ENCODE measurements around the gene SP110.

SP110 gene

DNA sequence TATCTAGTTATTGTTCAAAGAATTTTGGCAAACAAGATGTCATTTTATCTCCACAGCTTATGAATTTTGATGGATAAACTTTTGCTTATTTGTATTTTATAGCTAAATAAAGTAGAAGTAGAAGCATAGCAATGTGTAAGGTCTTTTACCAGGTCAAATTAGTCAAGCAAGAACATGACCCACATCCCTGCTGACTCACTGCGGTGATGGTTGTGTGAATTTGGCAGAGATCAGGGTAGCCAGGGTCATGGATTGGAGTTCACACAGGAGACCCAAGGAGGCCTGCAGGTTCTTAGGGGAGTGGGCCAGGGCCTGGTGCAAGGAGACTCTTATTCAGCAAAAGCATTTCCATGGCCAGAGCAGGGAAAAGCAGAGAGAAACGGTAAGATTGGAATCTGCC, 24.4 kb upstream of the SP110 start:
- DNase-seq (ENCODE audit: low read depth, low spot score) = no peak
- CTCF ChIA-PET = no interaction called here
- H3K4me3 ChIP-seq (ENCODE audit: low read depth, low read length) = no peak overlapping the region
- TF ChIP-seq, protein P1, sequence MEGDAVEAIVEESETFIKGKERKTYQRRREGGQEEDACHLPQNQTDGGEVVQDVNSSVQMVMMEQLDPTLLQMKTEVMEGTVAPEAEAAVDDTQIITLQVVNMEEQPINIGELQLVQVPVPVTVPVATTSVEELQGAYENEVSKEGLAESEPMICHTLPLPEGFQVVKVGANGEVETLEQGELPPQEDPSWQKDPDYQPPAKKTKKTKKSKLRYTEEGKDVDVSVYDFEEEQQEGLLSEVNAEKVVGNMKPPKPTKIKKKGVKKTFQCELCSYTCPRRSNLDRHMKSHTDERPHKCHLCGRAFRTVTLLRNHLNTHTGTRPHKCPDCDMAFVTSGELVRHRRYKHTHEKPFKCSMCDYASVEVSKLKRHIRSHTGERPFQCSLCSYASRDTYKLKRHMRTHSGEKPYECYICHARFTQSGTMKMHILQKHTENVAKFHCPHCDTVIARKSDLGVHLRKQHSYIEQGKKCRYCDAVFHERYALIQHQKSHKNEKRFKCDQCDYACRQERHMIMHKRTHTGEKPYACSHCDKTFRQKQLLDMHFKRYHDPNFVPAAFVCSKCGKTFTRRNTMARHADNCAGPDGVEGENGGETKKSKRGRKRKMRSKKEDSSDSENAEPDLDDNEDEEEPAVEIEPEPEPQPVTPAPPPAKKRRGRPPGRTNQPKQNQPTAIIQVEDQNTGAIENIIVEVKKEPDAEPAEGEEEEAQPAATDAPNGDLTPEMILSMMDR (IDR thresholded peaks at IDR 0.05; ENCODE audit: insufficient read depth, low read length, missing control alignments) = no peak
- POLR2A ChIA-PET = no interaction called here

DNA sequence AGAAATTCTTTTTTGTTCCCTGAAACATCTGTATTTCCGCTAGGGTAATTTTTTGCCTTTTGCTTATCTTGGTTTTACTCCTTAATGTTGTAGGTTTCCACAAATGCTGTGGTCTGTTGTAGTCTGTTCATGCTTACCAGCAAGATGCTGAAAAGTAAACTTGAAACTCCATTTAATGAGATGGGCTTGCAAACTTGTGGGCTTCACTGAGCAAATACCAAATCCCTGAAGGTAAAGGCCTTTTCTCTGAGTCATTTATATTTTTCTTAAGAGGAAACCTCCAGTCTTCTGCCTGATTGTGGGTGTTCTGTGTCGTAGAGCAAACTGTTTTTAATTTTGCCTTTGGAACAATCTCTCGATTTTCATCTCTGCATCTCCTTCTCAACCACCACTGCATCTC, 15.1 kb upstream of the SP110 start:
- TF ChIP-seq, protein P1 (IDR thresholded peaks at IDR 0.05; ENCODE audit: insufficient read depth, low read length, missing control alignments) = no peak
- no peak overlapping the region for H3K4me3 ChIP-seq (ENCODE audit: low read depth, low read length)
- ChIA-PET POLR2A (no interaction called here), CTCF (no interaction called here)
- DNase-seq (ENCODE audit: low read depth, low spot score) = no peak

DNA sequence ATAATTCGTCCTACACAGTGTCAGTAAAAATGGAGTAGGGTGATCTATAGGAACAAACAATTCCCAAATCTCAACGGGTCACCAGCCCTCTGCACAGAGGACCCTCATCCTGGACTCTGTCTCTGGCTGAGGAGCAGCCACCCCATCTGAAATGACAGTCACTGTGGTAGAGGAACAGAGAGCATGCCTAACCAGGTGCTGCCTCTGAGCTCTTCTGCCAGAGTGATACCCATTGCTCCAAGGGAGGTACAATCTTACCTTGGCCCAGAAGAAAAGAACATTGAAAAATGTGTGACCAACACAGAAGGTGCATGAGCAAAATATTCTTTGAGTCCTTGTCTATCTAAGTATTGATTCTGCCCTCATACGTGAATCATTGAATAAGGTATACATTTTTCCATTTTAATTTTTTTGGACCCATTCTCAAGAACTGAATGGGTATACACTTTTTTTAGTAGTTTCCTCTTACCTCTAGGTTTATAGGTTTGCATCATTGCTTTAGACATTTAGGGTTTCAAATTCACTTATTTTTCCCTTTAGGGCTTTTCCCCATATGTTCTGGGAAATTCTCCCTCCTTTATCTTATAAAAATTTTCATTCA, 14.4 kb upstream of the SP110 start:
- ChIA-PET CTCF (no interaction called here), POLR2A (no interaction called here)
- no peak overlapping the region for H3K4me3 ChIP-seq (ENCODE audit: low read depth, low read length)
- DNase-seq (ENCODE audit: low read depth, low spot score) = no peak
- TF ChIP-seq, protein P1 (IDR thresholded peaks at IDR 0.05; ENCODE audit: insufficient read depth, low read length, missing control alignments) = no peak

DNA sequence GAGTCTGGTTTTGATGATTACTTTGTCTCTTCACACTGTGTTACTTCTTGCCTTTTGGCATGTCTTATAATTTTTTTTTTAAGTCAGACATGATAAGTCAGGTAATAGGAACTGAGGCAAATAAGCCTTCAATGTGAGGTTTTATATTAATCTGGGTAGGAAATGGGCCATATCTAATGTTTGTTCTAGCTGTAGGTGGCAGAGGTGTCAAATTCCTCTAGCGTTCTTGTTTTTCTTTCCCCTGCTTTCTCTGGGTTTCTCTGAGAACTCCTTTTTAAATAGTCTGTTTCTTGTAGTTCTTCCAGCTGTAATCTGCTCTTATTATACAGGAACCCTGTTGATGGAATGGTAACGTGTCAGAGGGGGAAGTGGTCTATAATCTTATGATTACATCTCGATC, 11.5 kb upstream of the SP110 start:
- TF ChIP-seq, protein P1 (IDR thresholded peaks at IDR 0.05; ENCODE audit: insufficient read depth, low read length, missing control alignments) = no peak
- no peak overlapping the region for H3K4me3 ChIP-seq (ENCODE audit: low read depth, low read length)
- no peak for DNase-seq (ENCODE audit: low read depth, low spot score)
- ChIA-PET POLR2A (no interaction called here), CTCF (no interaction called here)

DNA sequence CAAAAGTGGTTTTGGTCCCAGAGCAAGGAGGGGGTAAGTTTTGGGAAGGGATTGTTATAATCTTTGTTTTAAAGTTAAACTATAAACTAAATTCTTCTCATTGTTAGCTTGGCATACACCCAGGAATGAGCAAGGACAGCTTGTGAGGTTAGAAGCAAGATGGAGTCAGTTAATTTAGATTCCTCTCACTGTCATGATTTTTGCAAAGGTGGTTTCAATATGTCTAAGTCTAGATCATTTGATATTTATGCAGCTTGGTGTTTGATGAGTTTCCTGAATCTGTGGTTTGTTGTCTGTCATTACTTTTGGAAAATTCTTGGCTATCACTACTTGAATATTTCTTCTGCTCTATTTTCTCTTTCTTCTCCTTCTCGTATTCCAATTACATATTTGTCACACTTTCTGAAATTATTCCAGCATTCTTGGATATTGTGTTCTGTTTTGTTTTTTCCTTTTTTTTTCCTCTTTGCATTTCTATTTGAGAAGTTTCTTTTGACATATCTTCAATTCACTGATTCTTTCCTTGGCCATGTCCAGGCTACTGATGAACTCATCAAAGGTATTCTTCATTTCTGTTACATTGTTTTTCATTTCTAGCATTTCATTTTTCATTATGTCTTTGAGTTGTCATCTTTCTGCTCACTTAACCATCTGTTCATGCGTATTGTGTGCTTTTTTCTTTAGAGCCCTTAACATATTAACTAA, 10.9 kb upstream of the SP110 start:
- POLR2A ChIA-PET = no interaction called here

DNA sequence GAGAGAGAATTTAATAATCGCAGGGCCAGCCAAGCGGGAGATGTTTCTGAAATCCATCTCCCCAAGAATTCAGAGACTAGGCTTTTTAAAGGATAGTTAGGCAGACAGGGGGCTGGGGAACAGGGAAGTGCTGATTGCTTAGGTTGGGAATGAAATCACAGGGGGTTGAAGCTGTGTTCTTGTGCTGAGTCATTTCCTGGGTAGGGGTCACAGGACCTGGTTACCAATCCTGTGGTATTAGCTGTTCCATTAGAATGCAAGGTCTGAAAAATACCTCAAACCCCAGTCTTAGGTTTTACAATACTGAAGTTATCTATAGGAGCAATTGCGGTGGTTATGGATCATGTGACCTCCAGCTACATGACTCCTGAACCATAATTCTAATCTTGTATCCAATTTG, 10.3 kb upstream of the SP110 start:
- POLR2A ChIA-PET = no interaction called here
- DNase-seq (ENCODE audit: low read depth, low spot score) = no peak
- TF ChIP-seq, protein P1 (IDR thresholded peaks at IDR 0.05; ENCODE audit: insufficient read depth, low read length, missing control alignments) = no peak
- CTCF ChIA-PET = no interaction called here
- no peak overlapping the region for H3K4me3 ChIP-seq (ENCODE audit: low read depth, low read length)

More for the DNA sequence above, 10.9 kb upstream of the SP110 start:
- TF ChIP-seq, protein P1 (IDR thresholded peaks at IDR 0.05; ENCODE audit: insufficient read depth, low read length, missing control alignments) = no peak
- no peak for DNase-seq (ENCODE audit: low read depth, low spot score)
- CTCF ChIA-PET = no interaction called here
- H3K4me3 ChIP-seq (ENCODE audit: low read depth, low read length) = no peak overlapping the region
